Middle frontal gyrus (tissue), 1 donor: Measurements from ENCODE around the gene TMEM272.

Experiments used
- DNase-seq: peaks from one replicate; pipeline ENCODE4 v3.0.0-alpha.2; 2015; ENCODE audit warnings: low spot score; ENCODE audit errors: extremely low spot score

The TMEM272 gene

DNA sequence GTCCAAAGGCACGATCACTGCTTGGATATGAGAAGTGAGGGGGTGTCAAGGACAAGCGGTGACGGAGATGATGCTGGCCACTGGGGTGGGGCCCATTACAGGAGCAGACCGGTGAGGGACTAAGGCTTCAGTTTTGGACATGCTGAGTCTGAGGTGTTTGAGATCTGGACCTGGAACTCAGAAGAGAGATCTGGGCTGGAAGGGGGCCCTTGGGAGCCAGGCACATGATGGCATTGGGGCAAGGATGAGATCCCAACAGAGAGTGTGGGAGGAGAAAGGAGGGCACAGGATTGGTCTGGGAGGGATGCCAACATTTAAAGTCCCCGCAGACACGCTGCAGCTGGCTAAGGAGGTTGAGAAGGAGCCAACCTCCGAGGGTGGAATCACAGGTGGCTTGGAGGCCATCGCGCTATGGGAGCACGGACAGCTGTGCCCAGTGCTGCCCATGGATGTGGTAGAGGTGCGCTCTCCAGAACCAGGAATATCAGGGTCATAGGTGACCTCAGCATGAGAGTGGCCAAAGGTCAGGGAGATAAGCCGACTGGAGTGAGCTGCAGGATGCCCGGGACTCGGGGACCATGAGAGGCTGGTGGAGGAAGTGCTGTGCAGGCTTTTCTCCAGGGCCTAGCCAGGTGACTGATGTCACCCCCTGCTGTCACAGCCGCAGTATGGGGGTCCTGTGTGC, 62.8 kb downstream of the TMEM272 start:
- DNase-seq = no peak

DNA sequence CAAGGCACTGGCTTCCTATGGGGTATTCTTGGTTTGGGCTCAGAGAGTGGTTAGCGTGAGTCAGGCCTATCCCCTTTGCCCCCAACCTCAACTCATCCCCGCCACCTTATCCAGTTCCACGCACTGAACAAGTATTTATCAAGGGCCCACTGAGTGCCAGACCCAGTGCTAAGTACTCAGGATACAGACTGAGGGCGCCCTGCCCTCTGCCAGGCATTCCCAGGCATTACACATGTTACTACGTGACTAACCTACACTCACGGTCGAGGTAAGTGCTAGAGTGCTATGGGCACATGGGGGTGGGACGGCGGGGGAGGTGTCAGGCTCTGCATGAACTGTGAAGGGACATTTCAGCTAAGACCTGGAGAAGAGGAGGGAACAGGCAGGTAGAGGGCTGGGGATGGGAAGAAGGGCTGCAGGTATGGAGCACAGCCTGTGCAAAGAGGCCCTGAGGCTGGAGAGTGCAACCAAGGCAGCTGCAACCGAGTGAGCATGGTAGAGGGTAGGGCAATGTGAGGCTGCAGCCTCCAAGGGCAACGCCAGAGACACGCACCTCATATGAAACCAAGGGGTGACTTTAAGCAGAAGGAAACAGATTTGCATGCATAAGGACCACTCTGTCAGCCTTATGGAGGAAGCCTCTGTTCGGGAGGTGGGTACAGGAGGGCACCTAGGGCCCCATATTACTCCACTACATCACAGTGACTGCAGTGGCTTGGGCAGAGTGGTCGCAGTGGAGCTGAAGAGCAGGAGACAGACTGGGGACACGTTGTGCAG, 63.5 kb downstream of the TMEM272 start:
- DNase-seq = no peak

DNA sequence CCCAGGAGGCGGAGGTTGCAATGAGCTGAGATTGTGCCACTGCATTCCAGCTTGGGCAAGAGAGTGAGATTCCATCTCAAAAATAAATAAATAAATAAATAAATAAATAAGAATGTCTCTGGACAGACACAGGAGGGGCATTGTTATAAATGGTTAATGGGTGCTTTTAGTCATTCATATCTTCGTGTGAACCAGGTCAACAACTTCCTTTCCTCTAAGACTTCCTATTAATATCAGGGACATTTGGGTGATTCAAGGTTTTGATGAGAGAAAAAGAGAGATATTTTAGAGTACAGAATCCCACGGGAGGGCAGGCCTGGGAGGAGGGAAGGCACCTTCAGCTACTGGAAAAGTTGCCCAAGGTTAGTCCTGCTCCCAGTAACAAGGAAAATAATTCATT, 64.9 kb downstream of the TMEM272 start:
- DNase-seq = no peak

DNA sequence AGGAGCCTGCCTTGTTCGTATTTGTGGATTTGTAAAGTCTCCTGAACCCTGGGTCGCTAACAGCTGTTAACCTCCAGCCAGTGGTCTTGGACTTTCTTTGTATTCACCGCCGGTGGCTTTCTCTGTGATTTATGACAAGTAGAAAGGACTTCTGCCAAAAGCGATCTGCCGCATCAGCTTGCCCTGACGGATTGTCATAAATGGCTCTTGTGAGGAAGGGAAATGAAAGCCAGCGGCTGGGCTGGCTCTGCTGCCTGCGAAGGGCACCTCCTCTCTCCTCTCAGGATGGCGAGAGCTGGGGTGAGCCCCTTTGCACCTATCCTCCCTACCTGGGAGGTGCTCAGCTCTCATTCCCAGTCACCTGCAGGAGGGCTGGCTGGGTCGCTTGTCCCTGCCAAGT, 66.6 kb downstream of the TMEM272 start:
- DNase-seq = no peak

DNA sequence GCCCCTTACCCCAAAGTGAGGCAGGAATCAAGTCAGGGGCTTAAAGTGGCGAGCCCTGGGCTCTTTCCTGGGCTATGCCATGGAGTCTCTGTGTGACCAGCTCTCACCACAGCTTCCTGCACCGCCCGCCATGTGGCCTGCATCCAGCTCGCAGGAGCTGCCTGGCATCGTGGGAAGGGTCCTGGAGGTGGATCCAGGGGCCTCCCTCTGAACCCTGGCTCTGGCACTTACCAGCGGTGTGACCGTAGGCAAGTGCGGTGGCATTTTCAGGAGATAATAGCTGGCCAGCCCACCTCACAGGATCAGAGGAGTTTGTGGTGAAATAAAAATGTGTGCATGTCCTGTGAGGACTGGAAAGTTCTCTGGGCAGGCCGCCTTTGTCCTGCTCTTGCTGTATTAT, 67.1 kb downstream of the TMEM272 start:
- no peak for DNase-seq

DNA sequence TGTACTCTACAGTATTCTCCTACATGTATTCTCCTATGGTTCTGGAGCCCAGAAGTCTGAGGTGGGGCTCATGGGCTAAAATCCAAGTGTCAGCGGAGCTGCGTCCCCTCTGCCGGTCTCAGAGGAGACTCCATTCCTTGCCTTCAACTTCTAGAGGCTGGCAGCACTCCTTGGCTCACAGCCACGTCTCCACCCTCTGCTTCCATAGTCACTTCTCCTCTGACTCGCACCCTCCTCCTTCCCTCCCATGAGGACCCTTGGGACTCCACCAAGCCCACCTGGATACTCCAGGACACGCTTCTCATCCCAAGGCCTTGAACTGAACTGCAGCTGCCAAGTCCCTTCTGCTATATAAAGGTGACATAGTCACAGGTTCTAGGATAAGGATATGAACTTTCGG, 68.8 kb downstream of the TMEM272 start:
- DNase-seq = no peak

DNA sequence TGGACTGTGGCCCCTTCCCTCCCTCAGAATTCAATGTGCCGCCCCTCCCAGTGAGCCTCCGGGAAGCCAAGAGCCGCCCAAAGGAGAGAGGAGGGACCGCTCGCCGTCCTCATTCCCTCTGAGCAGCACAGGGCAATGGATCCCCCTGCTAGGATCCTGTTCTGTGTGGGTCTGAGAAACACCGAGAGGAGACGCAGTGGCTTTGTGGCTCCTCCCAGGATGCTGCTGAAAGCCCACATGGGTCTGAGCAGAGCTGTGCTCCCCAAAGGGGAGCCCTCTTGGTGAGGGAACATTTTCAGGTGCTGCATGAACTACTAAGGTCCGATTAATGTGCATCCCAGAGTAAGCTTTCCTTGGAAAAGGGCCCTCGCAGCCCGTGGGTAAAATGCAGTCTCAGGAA, 71.5 kb downstream of the TMEM272 start:
- no peak for DNase-seq

DNA sequence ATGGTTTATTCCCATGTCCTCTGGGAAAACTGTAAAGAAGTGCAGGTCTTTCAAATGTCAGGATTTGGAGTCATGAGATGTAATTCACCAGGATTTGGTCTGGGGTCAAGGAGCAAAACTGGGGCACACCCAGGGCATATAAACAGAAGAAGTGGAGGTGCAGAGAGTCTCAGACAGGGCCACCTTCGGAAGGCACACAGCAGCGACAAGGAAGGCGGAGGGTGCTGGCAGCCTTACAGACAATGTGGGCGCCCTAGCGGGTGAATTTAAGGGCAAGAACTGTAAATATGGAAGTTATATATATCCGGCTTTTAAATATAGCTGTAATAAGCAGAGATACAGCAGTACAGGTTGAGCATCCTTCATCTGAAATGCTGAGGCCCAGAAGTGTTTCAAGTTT, 72.2 kb downstream of the TMEM272 start:
- DNase-seq = no peak

DNA sequence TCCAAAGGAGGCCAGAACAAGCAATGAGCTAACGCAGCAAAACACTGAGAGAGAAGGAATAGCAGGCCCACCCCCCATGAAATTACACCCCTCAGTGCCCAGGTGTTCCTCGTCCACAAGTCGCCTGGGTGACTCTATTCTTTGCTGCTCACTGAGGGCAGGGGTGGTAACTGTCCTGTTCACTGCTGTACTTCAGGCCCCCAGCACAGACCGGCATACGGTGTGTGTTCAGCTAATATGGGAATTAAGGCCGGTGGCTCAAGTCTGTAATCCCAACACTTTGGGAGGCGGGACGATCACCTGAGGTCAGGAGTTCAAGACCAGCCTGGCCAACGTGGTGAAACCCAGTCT, 72.9 kb downstream of the TMEM272 start:
- no peak for DNase-seq

DNA sequence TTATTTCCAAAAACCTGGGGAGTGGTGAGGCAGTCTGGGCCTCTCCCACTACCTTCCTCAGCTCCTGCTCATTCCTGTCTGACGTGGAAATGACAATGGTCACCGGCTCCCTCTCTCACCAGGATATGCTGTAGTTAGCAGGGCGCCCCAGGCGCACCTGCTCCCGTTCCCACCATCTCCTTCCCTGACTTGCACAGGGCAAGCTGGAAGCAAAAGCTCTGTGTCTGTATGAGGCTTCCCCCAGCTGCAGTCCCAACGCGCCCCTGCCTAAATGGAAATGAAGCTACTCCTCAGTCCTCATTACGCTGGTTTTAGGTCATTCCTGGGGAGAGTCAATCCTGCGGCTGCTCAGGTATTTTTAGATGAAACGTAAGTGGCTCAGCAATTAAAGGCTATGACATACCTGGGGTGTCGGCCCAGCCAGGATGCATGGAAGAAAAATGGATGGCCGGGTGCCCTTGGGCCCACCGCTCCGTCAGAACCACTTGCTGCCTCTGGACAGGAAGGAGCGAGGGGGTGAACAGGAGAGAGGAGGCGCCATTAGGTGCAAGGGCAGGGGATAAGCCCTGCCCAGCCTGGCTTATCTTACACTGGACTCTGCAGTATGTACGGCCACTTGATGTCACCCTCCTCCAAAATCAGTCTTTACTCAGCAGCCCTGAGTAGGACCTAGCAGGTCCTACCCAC, 73.4 kb downstream of the TMEM272 start:
- no peak for DNase-seq

DNA sequence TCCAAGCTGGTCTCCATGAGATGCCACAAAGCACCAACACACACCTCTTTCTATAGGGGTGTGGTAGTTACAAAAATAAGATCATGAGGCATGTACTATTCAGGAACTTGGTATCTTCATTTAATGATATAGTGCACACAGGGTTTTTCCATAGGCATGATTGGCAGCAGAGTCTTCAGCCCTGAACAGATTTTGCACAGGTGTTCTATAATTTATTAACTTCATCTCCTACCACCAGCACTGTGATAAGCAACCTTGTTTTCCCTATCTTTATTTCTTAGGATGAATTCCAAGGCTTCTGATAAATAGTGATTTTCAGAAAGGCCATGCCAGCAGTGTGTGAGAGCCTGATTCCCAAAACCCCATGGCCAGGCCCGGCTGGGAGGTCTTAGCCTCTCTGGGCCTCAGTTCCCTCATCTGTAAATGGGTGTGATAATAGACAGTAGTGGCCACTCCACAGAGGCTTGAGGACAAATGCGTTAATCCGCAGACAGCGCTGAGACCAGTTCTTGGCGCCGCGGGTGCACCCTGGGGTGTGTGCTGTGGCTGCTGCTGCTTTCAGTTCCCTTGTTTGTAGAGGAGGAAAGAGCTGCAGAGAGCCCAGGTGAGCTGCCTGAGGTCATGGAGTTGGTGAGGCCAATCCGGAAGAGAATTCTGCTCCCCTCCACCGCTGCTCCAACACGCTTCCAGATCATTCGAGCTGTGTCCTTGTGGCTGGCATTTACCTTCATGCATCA, 74.1 kb downstream of the TMEM272 start:
- DNase-seq = no peak

DNA sequence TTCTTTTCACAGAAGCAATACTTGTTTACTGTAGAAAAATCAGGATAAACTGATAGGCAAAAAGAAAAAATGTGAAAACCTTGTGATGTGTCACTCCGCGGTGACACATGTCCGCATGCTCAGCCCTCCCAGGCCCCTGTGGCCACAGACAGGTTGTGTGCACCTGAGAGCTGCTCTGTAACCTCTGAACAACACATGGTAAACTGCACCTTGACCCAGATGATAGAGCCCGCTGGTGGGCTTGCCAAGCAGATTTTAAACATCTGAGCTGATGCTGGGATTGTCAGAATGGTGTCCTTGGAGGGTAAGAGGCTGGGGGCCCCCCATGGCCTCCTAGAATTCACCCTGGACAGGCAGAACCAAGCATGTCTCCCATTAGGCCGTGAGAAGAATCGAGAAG, 74.8 kb downstream of the TMEM272 start:
- DNase-seq = no peak

DNA sequence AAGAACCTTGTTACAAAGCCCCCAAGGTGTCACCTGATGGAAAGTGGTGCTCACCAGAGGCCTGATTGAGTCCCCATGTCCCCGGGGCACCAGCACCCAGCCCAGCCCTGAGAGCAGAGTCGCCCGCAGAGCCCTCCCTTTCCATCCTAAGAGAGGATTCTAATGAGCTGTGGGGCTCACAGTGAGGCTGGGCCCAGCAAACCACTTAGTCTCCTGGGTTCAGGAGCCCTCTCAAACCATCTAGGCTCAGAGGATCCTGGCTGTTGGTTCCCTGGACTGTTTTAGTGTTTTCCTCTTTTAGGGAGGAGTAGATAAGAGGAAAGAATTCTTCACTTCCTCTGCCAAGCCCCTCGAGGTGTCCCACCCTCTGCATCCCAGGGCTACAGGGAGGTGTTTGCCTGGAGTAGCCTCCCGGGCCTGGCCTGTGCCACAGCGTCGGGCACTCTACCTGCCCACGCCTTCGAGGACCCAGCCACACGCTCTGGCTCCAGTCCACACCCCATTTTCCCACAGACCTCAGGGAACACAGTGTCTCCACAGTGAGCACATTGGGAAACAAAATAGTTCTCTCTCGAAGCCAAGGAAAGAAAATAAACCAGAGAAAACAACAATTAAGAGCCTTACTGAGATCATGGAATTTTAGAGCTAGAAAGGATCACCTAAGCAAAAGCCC, 75.4 kb downstream of the TMEM272 start:
- DNase-seq = no peak

DNA sequence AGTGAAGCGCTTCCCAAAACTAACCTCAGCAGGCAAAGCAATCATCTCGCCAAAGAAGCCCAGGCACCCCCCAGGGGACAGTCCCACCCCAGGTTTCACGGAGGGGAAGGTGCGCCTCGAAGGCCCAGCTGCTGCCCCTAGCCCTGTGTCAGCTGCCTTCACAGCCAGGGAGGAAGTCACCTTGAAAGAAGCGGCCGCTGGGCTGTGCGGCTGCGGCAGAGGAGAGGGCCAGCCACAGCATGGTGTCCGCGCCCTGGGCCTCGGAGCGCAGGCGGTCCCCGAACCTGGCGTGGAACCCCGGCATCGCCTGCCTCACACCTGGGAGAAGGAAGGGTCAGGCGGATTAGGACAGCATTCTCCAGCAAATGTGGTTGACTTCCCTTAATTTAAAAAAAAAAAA, 76.0 kb downstream of the TMEM272 start:
- no peak for DNase-seq

DNA sequence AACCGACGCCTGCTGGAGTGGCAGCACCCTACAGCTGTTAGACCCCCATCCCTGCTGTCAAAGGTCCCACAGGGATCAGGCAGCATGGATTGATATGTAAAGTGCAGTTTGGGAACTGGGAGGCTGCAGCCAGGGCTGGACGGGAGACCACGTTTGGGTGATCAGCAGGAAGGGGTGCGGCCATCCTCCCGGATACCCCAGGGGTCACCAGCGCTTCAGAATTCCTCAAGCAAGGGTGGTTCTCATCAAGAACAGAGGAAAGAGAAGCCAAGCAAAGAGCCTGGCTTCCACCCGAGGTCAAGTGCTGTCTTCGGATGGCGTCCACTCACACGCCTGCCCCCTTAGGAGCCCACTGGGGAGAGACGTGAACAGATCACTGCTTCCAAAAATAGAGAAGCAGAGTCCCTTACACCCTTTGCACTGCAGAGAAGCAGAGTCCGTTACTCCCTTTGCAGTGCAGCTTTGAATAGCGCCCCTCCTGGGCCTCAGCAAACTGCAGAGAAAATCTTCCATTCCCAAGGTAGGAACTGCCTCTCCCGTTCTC, 76.5 kb downstream of the TMEM272 start:
- no peak for DNase-seq

DNA sequence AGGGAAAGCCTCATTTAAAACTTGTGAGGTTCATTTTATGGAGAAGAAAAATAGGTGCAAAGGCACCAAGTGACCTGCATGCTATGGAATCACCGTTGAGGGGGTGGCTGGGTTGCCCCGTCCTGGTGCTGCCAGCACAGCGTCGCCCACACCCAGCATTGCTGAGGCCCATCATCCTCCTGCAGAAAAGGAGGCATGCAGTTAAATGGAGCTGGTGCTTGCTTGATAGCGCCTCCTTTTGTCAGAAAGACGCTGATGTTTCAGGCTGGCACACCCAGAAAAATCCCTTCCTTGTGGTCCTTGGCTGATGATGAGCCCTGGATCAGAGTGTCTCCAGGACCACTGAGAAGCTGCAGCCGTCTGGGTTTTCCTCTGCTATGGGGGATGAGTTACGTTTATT, 77.9 kb downstream of the TMEM272 start:
- no peak for DNase-seq

DNA sequence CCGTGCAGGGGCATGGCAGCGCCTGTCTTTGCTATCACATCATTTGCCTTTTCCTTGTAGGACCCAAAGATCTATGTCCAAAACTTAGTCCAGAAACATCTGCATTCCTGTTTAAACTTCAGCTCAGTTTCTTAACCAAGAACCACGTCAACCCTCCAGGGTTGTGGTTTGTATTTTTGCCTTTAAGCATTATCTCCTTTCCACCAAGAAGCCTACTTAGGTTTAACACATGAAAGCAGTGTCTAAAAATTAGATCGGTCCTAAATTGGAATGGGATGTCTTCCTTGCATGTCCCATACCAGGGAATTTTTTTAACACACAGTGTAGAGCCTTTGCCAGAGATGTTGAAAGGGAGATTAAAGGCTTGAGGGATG, 79.8 kb downstream of the TMEM272 start:
- no peak for DNase-seq

DNA sequence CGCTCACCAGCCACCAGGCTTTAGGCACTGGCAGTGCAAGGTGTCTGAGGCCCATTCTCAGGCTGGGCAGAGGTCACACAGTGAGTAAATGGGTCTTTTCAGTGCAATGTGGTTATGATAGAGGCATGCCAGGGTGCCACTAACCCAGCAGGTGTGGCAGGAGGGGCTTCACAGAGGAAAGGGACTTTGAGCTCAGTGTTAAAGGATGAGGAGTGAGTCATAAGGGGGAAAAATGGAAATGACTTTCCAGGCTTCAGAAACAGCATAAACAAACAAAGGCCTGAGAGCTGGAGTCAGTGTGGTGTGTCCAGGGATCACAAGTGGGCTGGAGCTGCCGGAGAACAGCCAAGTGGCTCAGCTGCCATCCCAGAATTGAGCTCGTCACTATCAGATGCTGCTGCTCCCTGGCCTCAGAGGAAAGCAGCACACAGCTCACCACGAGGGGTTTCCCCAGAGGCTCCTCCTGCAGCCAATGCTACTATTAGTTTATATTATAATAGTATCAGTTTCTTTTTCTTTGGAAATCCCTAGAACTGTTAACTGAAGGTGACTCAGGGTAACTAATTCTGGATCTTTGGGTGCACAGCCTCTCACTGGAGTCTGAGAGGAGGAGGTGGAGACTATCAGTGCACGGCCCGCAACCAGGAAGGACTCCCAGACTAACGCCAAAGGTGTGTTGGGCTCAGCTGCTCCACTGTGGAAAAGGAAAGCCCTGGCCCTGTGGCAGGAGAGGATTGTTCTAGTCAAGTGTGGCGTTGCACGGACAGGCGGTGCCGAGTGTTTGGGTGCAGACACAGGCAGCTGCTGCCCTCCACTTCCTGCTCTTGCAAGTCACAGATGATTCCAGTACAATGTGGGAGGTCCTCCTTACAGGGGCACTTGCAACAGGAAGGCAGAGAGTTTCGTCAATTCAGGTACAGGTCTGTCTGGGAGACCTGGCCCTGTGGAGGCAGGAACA, 80.5 kb downstream of the TMEM272 start:
- no peak for DNase-seq

DNA sequence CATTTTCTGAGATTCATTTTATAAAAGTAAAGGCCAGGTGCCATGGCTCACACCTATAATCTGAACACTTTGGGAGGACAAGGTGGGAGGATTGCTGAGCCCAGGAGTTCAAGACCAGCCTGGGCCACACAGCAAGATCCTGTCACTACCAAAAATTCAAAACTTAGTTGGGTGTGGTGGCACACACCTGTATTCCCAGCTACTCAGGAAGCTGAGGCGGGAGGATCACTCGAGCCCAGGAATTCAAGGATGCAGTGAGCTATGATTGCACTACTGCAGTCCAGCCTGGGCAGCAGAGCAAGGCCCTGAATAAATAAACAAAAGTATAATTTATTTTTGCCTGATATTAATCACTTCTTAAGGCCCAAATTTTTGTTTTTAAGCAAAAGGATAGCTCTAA, 81.5 kb downstream of the TMEM272 start:
- DNase-seq = no peak
